ENCODE results near the gene TXK.

Gene TXK

GRCh38 chr4:48081196-48081595 is 52.9 kb downstream of the TXK start:
- Histone ChIP-seq H3K4me1 (ENCODE audit: insufficient read depth, low read length) (no peaks in the 10 kb centered on the region), H3K36me3 (ENCODE audit: insufficient read depth, low read length) (no peaks in the 10 kb centered on the region), H3K9me3 (ENCODE audit: low read length) (no peaks in the 10 kb centered on the region), H3K27me3 (ENCODE audit: insufficient read depth, low read length) (no peaks in the 10 kb centered on the region), H3K4me3 (ENCODE audit: low read length) (no peak overlapping the region), H2AFZ (ENCODE audit: low read depth, low read length) (no peak overlapping the region)

- Histone ChIP-seq H3K36me3 (ENCODE audit: insufficient read depth, low read length) (no peaks in the 10 kb centered on the region), H3K4me3 (ENCODE audit: low read length) (no peak overlapping the region), H2AFZ (ENCODE audit: low read depth, low read length) (no peak overlapping the region), H3K4me1 (ENCODE audit: insufficient read depth, low read length) (no peaks in the 10 kb centered on the region), H3K27me3 (ENCODE audit: insufficient read depth, low read length) (no peaks in the 10 kb centered on the region), H3K9me3 (ENCODE audit: low read length) (no peaks in the 10 kb centered on the region)
Observed at GRCh38 chr4:48079972-48080391, 54.1 kb downstream of the TXK start.

GRCh38 chr4:48078862-48079655 is 55.0 kb downstream of the TXK start:
- Histone ChIP-seq H2AFZ (ENCODE audit: low read depth, low read length) (no peak overlapping the region), H3K27me3 (ENCODE audit: insufficient read depth, low read length) (no peaks in the 10 kb centered on the region), H3K36me3 (ENCODE audit: insufficient read depth, low read length) (no peaks in the 10 kb centered on the region), H3K4me1 (ENCODE audit: insufficient read depth, low read length) (no peaks in the 10 kb centered on the region), H3K9me3 (ENCODE audit: low read length) (no peaks in the 10 kb centered on the region), H3K4me3 (ENCODE audit: low read length) (no peak overlapping the region)

- Histone ChIP-seq H3K4me3 (ENCODE audit: low read length) (no peak overlapping the region), H3K9me3 (ENCODE audit: low read length) (no peaks in the 10 kb centered on the region), H3K36me3 (ENCODE audit: insufficient read depth, low read length) (no peaks in the 10 kb centered on the region), H3K27me3 (ENCODE audit: insufficient read depth, low read length) (no peaks in the 10 kb centered on the region), H3K4me1 (ENCODE audit: insufficient read depth, low read length) (no peaks in the 10 kb centered on the region), H2AFZ (ENCODE audit: low read depth, low read length) (no peak overlapping the region)
Observed at GRCh38 chr4:48078425-48078824, 55.6 kb downstream of the TXK start.

GRCh38 chr4:48074657-48075056 is 59.4 kb downstream of the TXK start:
- H3K27me3 ChIP-seq (ENCODE audit: insufficient read depth, low read length), result no peaks in the 10 kb centered on the region
- H3K4me1 ChIP-seq (ENCODE audit: insufficient read depth, low read length), result no peaks in the 10 kb centered on the region
- H3K4me3 ChIP-seq (ENCODE audit: low read length), result no peak overlapping the region
- H3K36me3 ChIP-seq (ENCODE audit: insufficient read depth, low read length), result no peaks in the 10 kb centered on the region
- no peak overlapping the region for H2AFZ ChIP-seq (ENCODE audit: low read depth, low read length)
- H3K9me3 ChIP-seq (ENCODE audit: low read length), result no peaks in the 10 kb centered on the region

- Histone ChIP-seq H3K9me3 (ENCODE audit: low read length) (no peaks in the 10 kb centered on the region), H2AFZ (ENCODE audit: low read depth, low read length) (no peak overlapping the region), H3K4me3 (ENCODE audit: low read length) (no peak overlapping the region), H3K4me1 (ENCODE audit: insufficient read depth, low read length) (no peaks in the 10 kb centered on the region), H3K27me3 (ENCODE audit: insufficient read depth, low read length) (no peaks in the 10 kb centered on the region), H3K36me3 (ENCODE audit: insufficient read depth, low read length) (no peaks in the 10 kb centered on the region)
Observed at GRCh38 chr4:48073567-48074103, 60.4 kb downstream of the TXK start.

GRCh38 chr4:48071191-48071590 is 62.9 kb downstream of the TXK start:
- Histone ChIP-seq H3K4me3 (ENCODE audit: low read length) (no peak overlapping the region), H3K27me3 (ENCODE audit: insufficient read depth, low read length) (no peaks in the 10 kb centered on the region), H2AFZ (ENCODE audit: low read depth, low read length) (no peak overlapping the region), H3K9me3 (ENCODE audit: low read length) (no peaks in the 10 kb centered on the region), H3K4me1 (ENCODE audit: insufficient read depth, low read length) (no peaks in the 10 kb centered on the region), H3K36me3 (ENCODE audit: insufficient read depth, low read length) (no peaks in the 10 kb centered on the region)

- H3K4me3 ChIP-seq (ENCODE audit: low read length), result no peak overlapping the region
- no peaks in the 10 kb centered on the region for H3K4me1 ChIP-seq (ENCODE audit: insufficient read depth, low read length)
- no peak overlapping the region for H2AFZ ChIP-seq (ENCODE audit: low read depth, low read length)
- H3K36me3 ChIP-seq (ENCODE audit: insufficient read depth, low read length), result no peaks in the 10 kb centered on the region
- H3K9me3 ChIP-seq (ENCODE audit: low read length), result no peaks in the 10 kb centered on the region
- no peaks in the 10 kb centered on the region for H3K27me3 ChIP-seq (ENCODE audit: insufficient read depth, low read length)
Observed at GRCh38 chr4:48069026-48069425, 65.0 kb downstream of the TXK start.

GRCh38 chr4:48068182-48068581 is 65.9 kb downstream of the TXK start:
- H3K9me3 ChIP-seq (ENCODE audit: low read length), result no peaks in the 10 kb centered on the region
- no peaks in the 10 kb centered on the region for H3K36me3 ChIP-seq (ENCODE audit: insufficient read depth, low read length)
- H3K4me3 ChIP-seq (ENCODE audit: low read length), result no peak overlapping the region
- H3K27me3 ChIP-seq (ENCODE audit: insufficient read depth, low read length), result no peaks in the 10 kb centered on the region
- H2AFZ ChIP-seq (ENCODE audit: low read depth, low read length), result no peak overlapping the region
- no peaks in the 10 kb centered on the region for H3K4me1 ChIP-seq (ENCODE audit: insufficient read depth, low read length)

- no peaks in the 10 kb centered on the region for H3K9me3 ChIP-seq (ENCODE audit: low read length)
- no peak overlapping the region for H3K4me3 ChIP-seq (ENCODE audit: low read length)
- no peak overlapping the region for H2AFZ ChIP-seq (ENCODE audit: low read depth, low read length)
- no peaks in the 10 kb centered on the region for H3K36me3 ChIP-seq (ENCODE audit: insufficient read depth, low read length)
- H3K27me3 ChIP-seq (ENCODE audit: insufficient read depth, low read length), result no peaks in the 10 kb centered on the region
- H3K4me1 ChIP-seq (ENCODE audit: insufficient read depth, low read length), result no peaks in the 10 kb centered on the region
Observed at GRCh38 chr4:48067536-48067935, 66.5 kb downstream of the TXK start.

GRCh38 chr4:48065587-48066052 is 68.4 kb downstream of the TXK start:
- H3K36me3 ChIP-seq (ENCODE audit: insufficient read depth, low read length), result no peaks in the 10 kb centered on the region
- H3K4me3 ChIP-seq (ENCODE audit: low read length), result no peak overlapping the region
- H3K9me3 ChIP-seq (ENCODE audit: low read length), result no peaks in the 10 kb centered on the region
- H2AFZ ChIP-seq (ENCODE audit: low read depth, low read length), result no peak overlapping the region
- no peaks in the 10 kb centered on the region for H3K27me3 ChIP-seq (ENCODE audit: insufficient read depth, low read length)
- no peaks in the 10 kb centered on the region for H3K4me1 ChIP-seq (ENCODE audit: insufficient read depth, low read length)

- H3K4me1 ChIP-seq (ENCODE audit: insufficient read depth, low read length), result no peaks in the 10 kb centered on the region
- no peaks in the 10 kb centered on the region for H3K36me3 ChIP-seq (ENCODE audit: insufficient read depth, low read length)
- H3K4me3 ChIP-seq (ENCODE audit: low read length), result no peak overlapping the region
- H3K27me3 ChIP-seq (ENCODE audit: insufficient read depth, low read length), result no peaks in the 10 kb centered on the region
- H3K9me3 ChIP-seq (ENCODE audit: low read length), result no peaks in the 10 kb centered on the region
- no peak overlapping the region for H2AFZ ChIP-seq (ENCODE audit: low read depth, low read length)
Observed at GRCh38 chr4:48064349-48064748, 69.7 kb downstream of the TXK start.

- no peaks in the 10 kb centered on the region for H3K9me3 ChIP-seq (ENCODE audit: low read length)
- H3K27me3 ChIP-seq (ENCODE audit: insufficient read depth, low read length), result no peaks in the 10 kb centered on the region
- peaks cover 10% of the 10 kb centered on the region for H3K4me1 ChIP-seq (ENCODE audit: insufficient read depth, low read length)
- H2AFZ ChIP-seq (ENCODE audit: low read depth, low read length), result no peak overlapping the region
- H3K4me3 ChIP-seq (ENCODE audit: low read length), result no peak overlapping the region
- H3K36me3 ChIP-seq (ENCODE audit: insufficient read depth, low read length), result no peaks in the 10 kb centered on the region
Observed at GRCh38 chr4:48058617-48059530, 75.2 kb downstream of the TXK start.
